Kidney epithelial cell (primary cell): ENCODE results near the gene CCDC92. TPM values are rescaled to one million over a fixed set of nuclear protein-coding genes. Genes with fewer than 3 reads are reported as not detected.
A peak's percentile ranks its signal among the peaks of the same experiment; 100 is the strongest.

Experiments
- DNase-seq: peaks from one replicate; pipeline ENCODE4 v3.0.0-alpha.2; 2010; ENCODE audit warnings: low read depth
- H3K27me3 ChIP-seq: 2 replicates; pipeline ENCODE4 v1.6.0; 2011; ENCODE audit warnings: low read length; ENCODE audit not compliant: control insufficient read depth, insufficient read depth
- H3K36me3 ChIP-seq: 2 replicates; pipeline ENCODE4 v1.5.1; 2011; ENCODE audit warnings: low read length; ENCODE audit not compliant: control insufficient read depth, insufficient read depth
- H3K4me3 ChIP-seq: 2 replicates; pipeline ENCODE4 v1.5.1; 2011; ENCODE audit warnings: low read depth, mild to moderate bottlenecking, control low read depth, low read length
- CTCF ChIP-seq: IDR thresholded peaks from 2 replicates; pipeline ENCODE4 v1.5.1; 2011; ENCODE audit warnings: mild to moderate bottlenecking, moderate library complexity, low read length, control low read depth, inconsistent platforms; ENCODE audit not compliant: insufficient read depth, poor library complexity, severe bottlenecking
- total RNA-seq: library from RNA; depleted of rRNA; stranded (reverse); fragments of >200 nt; gene quantifications from 2 replicates; pipeline ENCODE4 v1.2.3, GENCODE V29; 2015

The CCDC92 gene
- total RNA-seq, 1 donor from 2014 or later: 30.8 TPM

GRCh38 chr12:123944696-123945095 is 27.9 kb downstream of the CCDC92 start:
- H3K27me3 ChIP-seq: no peaks in the 10 kb centered on the region
- no peak for DNase-seq
- no peak overlapping the region for H3K4me3 ChIP-seq
- peaks cover 3% of the 10 kb centered on the region for H3K36me3 ChIP-seq
- TF ChIP-seq CTCF: no peak

GRCh38 chr12:123943816-123944215 is 28.8 kb downstream of the CCDC92 start:
- Histone ChIP-seq H3K4me3 (no peak overlapping the region), H3K27me3 (no peaks in the 10 kb centered on the region), H3K36me3 (peaks cover 3% of the 10 kb centered on the region)
- no peak for DNase-seq
- no peak for TF ChIP-seq CTCF

GRCh38 chr12:123942911-123943648 is 29.6 kb downstream of the CCDC92 start:
- no peaks in the 10 kb centered on the region for H3K27me3 ChIP-seq
- no peak overlapping the region for H3K4me3 ChIP-seq
- no peak for TF ChIP-seq CTCF
- H3K36me3 ChIP-seq: peaks cover 3% of the 10 kb centered on the region
- DNase-seq: no peak

GRCh38 chr12:123942238-123942653 is 30.4 kb downstream of the CCDC92 start:
- no peak for TF ChIP-seq CTCF
- no peaks in the 10 kb centered on the region for H3K27me3 ChIP-seq
- no peak overlapping the region for H3K4me3 ChIP-seq
- peaks cover 3% of the 10 kb centered on the region for H3K36me3 ChIP-seq
- DNase-seq: peak; percentile 28

- TF ChIP-seq CTCF: no peak
- no peak overlapping the region for H3K4me3 ChIP-seq
- no peak for DNase-seq
- H3K36me3 ChIP-seq: peaks cover 3% of the 10 kb centered on the region
- no peaks in the 10 kb centered on the region for H3K27me3 ChIP-seq
These were observed 30.9 kb downstream of the CCDC92 start for GRCh38 chr12:123941624-123942237.
